GM21447 (cell line): ENCODE results near the gene NDRG4.

ENCODE experiments used
- ATAC-seq: cut with Tn5 transposase; IDR thresholded peaks from one replicate; pipeline ENCODE4 v1.9.1; 2021; ENCODE audit not compliant: unreplicated experiment

Gene NDRG4

GRCh38 chr16:58499615-58500351 lies at the start of gene NDRG4:
TSS of gene NDRG4 (plus strand) at chr16:58500143. CDS start at chr16:58500249, 106 bp downstream.
- no peak for ATAC-seq

- ATAC-seq, result no peak
Observed at GRCh38 chr16:58450590-58450989, 49.4 kb upstream of the NDRG4 start.

- no peak for ATAC-seq
Observed at GRCh38 chr16:58451265-58451689, 48.7 kb upstream of the NDRG4 start.

GRCh38 chr16:58451945-58452401 lies 48.0 kb upstream of the NDRG4 start:
- no peak for ATAC-seq

GRCh38 chr16:58452640-58453039 lies 47.3 kb upstream of the NDRG4 start:
- no peak for ATAC-seq

GRCh38 chr16:58454178-58454577 lies 45.8 kb upstream of the NDRG4 start:
- no peak for ATAC-seq

GRCh38 chr16:58454856-58455255 lies 45.1 kb upstream of the NDRG4 start:
- ATAC-seq, result no peak

GRCh38 chr16:58455750-58456149 lies 44.2 kb upstream of the NDRG4 start:
- ATAC-seq, result no peak

GRCh38 chr16:58456193-58456592 lies 43.8 kb upstream of the NDRG4 start:
- no peak for ATAC-seq

- ATAC-seq, result no peak
Observed at GRCh38 chr16:58458606-58459343, 41.2 kb upstream of the NDRG4 start.

- ATAC-seq, result peak; percentile 59
Observed at GRCh38 chr16:58459344-58460218, 40.4 kb upstream of the NDRG4 start.

- no peak for ATAC-seq
Observed at GRCh38 chr16:58460219-58460610, 39.7 kb upstream of the NDRG4 start.

- ATAC-seq, result no peak
Observed at GRCh38 chr16:58461056-58461455, 38.9 kb upstream of the NDRG4 start.

- no peak for ATAC-seq
Observed at GRCh38 chr16:58461640-58462039, 38.3 kb upstream of the NDRG4 start.

- no peak for ATAC-seq
Observed at GRCh38 chr16:58462089-58462488, 37.9 kb upstream of the NDRG4 start.

GRCh38 chr16:58462499-58462996 lies 37.4 kb upstream of the NDRG4 start:
- no peak for ATAC-seq

GRCh38 chr16:58462997-58463941 lies 36.7 kb upstream of the NDRG4 start:
- no peak for ATAC-seq

GRCh38 chr16:58464047-58464915 lies 35.7 kb upstream of the NDRG4 start:
- ATAC-seq, result no peak
